Vagina (tissue), 2 donors: ENCODE data around the gene GNG8.

Experiments
- CTCF ChIP-seq, 3 experiments: fragments of 450-650 bp in 2 of 3; fragments of 200-600 bp in 1 of 3; sonication (generic) in 1 of 3; IDR thresholded peaks; one replicate each; pipeline ENCODE4 v1.5.1; 2017 to 2019; ENCODE audit warnings: antibody characterized with exemption in 3 of 3, mild to moderate bottlenecking in 2 of 3, moderate library complexity in 2 of 3
- POLR2AphosphoS5 ChIP-seq, 2 donors: sonication (generic); formaldehyde crosslinking; IDR thresholded peaks; one replicate each; pipeline ENCODE4 v1.9.0; 2017; ENCODE audit warnings: antibody characterized with exemption in 2 of 2, mild to moderate bottlenecking in 2 of 2, low read depth in 1 of 2; ENCODE audit not compliant: insufficient read depth in 1 of 2

DNA sequence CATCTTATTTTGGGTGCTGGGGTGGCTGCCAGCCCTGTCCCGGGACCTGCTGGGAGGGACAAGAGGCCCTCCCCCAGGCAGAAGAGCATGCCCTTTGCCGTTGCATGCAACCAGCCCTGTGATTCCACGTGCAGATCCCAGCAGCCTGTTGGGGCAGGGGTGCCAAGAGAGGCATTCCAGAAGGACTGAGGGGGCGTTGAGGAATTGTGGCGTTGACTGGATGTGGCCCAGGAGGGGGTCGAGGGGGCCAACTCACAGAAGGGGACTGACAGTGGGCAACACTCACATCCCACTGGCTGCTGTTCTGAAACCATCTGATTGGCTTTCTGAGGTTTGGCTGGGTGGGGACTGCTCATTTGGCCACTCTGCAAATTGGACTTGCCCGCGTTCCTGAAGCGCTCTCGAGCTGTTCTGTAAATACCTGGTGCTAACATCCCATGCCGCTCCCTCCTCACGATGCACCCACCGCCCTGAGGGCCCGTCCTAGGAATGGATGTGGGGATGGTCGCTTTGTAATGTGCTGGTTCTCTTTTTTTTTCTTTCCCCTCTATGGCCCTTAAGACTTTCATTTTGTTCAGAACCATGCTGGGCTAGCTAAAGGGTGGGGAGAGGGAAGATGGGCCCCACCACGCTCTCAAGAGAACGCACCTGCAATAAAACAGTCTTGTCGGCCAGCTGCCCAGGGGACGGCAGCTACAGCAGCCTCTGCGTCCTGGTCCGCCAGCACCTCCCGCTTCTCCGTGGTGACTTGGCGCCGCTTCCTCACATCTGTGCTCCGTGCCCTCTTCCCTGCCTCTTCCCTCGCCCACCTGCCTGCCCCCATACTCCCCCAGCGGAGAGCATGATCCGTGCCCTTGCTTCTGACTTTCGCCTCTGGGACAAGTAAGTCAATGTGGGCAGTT, 26.2 kb downstream of the GNG8 start:
- no peak for TF ChIP-seq POLR2AphosphoS5 (IDR thresholded peaks at IDR 0.05; ENCODE audit: insufficient read depth in 1 of 2, low read depth in 1 of 2)
- no peak for TF ChIP-seq CTCF (IDR thresholded peaks at IDR 0.05)
